Measurements from ENCODE around the gene PPP4C. TPM values are rescaled to one million over a fixed set of nuclear protein-coding genes. Genes with fewer than 3 reads are reported as not detected.

Gene PPP4C
- total RNA-seq, 1 donor from 2014 or later = 102 TPM

DNA sequence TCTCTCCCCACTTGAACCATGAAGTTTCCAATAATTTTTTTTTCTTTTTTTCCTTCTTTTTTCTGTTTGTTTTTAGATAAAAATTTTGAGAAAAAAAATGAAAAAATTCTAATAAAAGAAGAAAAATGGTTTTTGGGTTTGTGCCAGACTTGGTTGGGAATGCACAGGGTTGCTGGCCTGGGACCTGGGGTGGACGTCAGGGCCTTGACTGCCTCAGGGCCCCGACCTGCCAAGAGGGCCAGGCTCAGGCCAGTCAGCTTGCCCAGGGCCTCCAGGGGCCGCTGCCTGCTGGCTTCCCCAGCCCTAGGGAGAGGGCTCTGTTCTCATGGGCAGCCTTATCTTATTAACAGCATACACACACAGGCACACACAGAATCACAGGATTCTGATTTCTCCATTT is 9.5 kb downstream of the PPP4C start:
- Mint-ChIP-seq H3K4me1 (peaks cover 4% of the 10 kb centered on the region), H3K9me3 (no peaks in the 10 kb centered on the region), H3K27me3 (ENCODE audit: low read depth) (no peaks in the 10 kb centered on the region), H3K36me3 (peaks cover 23% of the 10 kb centered on the region), H3K27ac (no peak overlapping the region), H3K4me3 (no peak overlapping the region)
- TF ChIP-seq, protein P1, sequence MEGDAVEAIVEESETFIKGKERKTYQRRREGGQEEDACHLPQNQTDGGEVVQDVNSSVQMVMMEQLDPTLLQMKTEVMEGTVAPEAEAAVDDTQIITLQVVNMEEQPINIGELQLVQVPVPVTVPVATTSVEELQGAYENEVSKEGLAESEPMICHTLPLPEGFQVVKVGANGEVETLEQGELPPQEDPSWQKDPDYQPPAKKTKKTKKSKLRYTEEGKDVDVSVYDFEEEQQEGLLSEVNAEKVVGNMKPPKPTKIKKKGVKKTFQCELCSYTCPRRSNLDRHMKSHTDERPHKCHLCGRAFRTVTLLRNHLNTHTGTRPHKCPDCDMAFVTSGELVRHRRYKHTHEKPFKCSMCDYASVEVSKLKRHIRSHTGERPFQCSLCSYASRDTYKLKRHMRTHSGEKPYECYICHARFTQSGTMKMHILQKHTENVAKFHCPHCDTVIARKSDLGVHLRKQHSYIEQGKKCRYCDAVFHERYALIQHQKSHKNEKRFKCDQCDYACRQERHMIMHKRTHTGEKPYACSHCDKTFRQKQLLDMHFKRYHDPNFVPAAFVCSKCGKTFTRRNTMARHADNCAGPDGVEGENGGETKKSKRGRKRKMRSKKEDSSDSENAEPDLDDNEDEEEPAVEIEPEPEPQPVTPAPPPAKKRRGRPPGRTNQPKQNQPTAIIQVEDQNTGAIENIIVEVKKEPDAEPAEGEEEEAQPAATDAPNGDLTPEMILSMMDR (IDR thresholded peaks at IDR 0.05; ENCODE audit: unreplicated experiment) = no peak
- DNase-seq (ENCODE audit: low spot score in 2 of 2, unreplicated experiment in 2 of 2) = no peak

DNA sequence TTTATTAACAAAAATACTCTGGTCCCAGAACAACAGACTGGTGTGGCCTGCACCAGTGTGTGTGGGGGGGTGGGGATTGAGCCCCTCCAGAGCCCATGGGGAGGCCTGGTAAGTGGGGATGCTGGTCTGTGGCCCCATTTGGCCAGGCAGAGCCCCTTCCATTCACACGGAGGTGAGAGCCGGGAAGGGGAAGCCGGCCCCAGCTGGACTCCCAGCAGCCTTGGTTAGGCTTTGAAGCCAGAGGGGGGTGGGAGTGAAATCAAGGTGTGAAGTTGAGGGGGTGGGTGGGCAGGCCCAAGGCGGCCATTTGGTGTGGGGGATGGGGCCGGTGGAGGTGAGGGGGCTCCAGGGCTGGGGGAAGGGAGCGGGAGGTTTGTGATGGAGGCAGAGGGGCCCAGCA is 10.0 kb downstream of the PPP4C start:
- TF ChIP-seq, protein P1 (IDR thresholded peaks at IDR 0.05; ENCODE audit: unreplicated experiment) = no peak
- Mint-ChIP-seq H3K4me1 (peaks cover 8% of the 10 kb centered on the region), H3K4me3 (no peak overlapping the region), H3K27me3 (ENCODE audit: low read depth) (no peaks in the 10 kb centered on the region), H3K27ac (no peak overlapping the region), H3K9me3 (no peaks in the 10 kb centered on the region), H3K36me3 (peaks cover 21% of the 10 kb centered on the region)
- DNase-seq (ENCODE audit: low spot score in 2 of 2, unreplicated experiment in 2 of 2) = no peak

DNA sequence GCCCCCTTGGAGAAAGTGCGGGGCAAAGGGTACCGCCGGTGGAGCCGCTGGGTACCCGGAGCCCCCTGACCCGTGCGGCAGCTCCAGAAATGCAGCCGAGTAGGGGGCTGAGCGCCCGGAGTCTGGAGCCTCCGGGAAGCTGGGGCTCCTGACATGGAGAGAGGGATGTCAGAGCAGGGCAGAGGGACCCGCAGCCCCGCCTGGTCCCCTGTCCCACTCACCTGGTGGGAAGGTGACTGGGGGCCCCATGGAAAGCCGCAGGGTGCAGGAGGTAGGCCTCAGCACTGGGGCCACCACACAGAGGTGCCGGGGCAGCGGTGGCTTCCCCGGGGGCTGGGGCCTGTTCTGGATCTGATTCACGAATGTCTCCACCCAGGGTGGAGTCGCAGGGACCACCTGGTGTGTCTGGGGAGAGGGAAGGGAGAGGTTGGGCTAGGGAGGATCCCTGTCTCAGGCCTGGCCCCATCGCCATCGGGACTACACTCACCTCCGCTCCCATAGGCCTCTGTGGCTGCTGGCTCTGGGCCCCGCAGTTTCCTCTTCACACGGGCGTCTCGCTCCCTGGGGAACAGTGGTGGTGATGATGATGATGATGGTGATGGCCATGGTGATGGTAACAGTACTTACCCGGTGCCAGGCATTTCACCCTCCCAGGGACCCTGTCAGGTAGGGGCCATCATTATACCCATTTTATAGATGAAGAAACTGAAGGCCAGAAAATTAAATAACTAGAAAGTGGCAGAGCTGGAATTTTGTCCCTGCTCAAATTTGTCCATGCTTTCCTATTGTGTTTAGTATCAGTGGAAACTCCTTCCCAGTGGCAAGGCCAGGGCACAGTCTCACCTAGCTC is 10.7 kb downstream of the PPP4C start:
- peaks cover 21% of the 10 kb centered on the region for H3K36me3 Mint-ChIP-seq
- peaks cover 8% of the 10 kb centered on the region for H3K4me1 Mint-ChIP-seq
- no peak overlapping the region for H3K4me3 Mint-ChIP-seq
- TF ChIP-seq, protein P1 (IDR thresholded peaks at IDR 0.05; ENCODE audit: unreplicated experiment) = no peak
- no peak for DNase-seq (ENCODE audit: low spot score in 2 of 2, unreplicated experiment in 2 of 2)
- H3K27ac Mint-ChIP-seq = no peak overlapping the region
- H3K9me3 Mint-ChIP-seq = no peaks in the 10 kb centered on the region
- no peaks in the 10 kb centered on the region for H3K27me3 Mint-ChIP-seq (ENCODE audit: low read depth)

DNA sequence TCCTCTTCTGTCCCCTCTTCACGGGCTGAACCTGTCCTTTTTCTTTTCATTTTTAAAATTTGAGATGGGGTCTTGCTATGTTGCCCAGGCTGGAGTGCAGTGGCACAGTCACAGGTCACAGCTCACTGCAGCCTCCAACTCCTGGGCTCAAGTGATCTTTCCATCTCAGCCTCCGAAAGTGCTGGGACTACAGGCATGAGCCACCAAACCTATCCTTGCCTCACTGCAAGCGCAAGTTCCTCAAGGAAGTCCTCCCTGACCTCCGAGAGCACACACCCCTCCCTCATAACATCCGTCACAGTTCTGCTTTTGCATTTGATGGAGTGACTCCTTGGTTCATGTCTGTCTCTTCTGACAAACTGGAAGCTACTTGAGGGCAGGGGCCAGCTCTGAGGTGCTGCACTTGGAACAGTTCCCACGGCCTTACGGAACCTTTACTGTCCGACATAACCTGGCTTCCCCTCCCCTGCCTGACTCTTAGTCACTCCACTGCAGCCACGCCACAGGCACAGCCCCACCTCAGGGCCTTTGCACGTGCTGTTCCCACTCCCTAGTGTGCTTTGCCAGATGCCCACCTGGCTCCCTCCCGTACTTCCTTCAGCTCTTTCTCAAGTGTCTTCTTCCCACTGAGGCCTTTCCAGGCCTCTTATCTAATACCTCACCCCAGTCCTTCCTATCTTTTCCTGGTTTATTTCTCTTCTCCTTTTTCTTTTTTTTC is 11.5 kb downstream of the PPP4C start:
- H3K4me1 Mint-ChIP-seq = peaks cover 14% of the 10 kb centered on the region
- TF ChIP-seq, protein P1 (IDR thresholded peaks at IDR 0.05; ENCODE audit: unreplicated experiment) = no peak
- no peaks in the 10 kb centered on the region for H3K27me3 Mint-ChIP-seq (ENCODE audit: low read depth)
- H3K9me3 Mint-ChIP-seq = no peaks in the 10 kb centered on the region
- H3K36me3 Mint-ChIP-seq = peaks cover 15% of the 10 kb centered on the region
- no peak for DNase-seq (ENCODE audit: low spot score in 2 of 2, unreplicated experiment in 2 of 2)
- no peak overlapping the region for H3K4me3 Mint-ChIP-seq
- H3K27ac Mint-ChIP-seq = no peak overlapping the region

DNA sequence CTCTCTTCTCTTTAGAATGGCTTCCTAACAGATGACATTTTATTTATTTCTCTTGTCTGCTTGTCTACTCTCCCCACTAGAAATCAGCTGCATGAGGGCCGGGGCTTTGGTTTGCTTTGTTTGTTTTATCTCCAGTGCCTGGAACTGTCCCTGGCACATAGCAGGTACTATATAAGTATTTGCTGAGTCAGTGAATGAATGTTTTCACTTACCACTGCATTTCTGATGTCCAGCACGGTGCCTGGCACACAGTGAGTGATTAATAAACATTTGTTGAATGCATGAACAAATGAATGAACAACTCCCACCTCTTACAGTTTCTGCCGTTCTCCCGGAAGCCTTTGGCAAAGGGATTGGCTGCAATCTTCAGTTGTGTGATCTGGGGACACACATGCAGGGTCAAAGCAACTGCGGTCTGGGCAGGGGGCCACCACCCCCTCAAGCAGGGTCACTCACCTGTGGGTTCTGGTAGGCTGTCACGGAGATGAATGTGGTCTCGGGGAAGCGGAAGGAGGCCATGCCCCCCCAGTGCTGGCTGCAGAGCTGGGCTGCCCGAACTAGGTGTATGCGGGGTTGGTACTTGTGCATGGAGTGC is 12.5 kb downstream of the PPP4C start:
- Mint-ChIP-seq H3K27ac (peak overlapping the region; percentile 60), H3K27me3 (ENCODE audit: low read depth) (no peaks in the 10 kb centered on the region), H3K4me3 (no peak overlapping the region), H3K36me3 (peaks cover 9% of the 10 kb centered on the region), H3K9me3 (no peaks in the 10 kb centered on the region), H3K4me1 (peaks cover 19% of the 10 kb centered on the region)
- DNase-seq (ENCODE audit: low spot score in 2 of 2, unreplicated experiment in 2 of 2) = no peak
- TF ChIP-seq, protein P1 (IDR thresholded peaks at IDR 0.05; ENCODE audit: unreplicated experiment) = no peak

All from mesothelial cell of epicardium (in vitro differentiated cells).